LoVo (cell line): ENCODE measurements around the gene SENP8.
A peak's percentile ranks its signal among the peaks of the same experiment; 100 is the strongest.

Experiments used
- DNase-seq: peaks from one replicate; pipeline ENCODE4 v3.0.0-alpha.2; 2016; ENCODE audit warnings: low spot score

SENP8 gene

DNA sequence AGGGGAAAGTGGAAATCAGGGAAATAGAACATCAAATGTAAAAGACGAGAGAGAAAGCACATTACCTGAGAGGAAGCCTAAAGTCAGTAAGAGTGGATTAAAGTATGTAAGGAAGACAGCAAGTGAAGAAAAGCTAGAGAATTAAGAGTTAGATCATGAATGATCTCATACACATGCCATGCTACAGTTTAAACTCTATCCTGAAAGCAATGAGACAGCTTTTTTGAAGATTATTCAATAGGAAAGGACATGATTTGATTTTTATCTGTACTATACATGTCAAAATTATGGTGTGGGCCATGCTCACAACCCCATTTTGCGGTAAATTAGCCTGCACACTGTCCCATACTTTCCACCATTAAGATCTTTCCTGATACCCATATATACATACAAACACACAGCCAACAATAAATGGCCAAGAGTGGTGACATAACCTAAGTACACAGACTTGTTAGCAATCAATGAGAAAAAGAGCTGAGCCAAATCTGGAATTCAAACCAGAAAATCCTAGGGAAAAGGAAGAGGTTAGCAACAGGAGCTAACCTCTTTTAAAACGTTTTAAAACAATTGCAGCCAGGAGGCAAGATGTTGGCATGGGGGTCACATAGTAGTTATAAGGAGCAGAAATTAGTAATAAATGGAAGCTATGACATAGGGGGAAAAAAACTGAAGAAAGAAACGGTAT is 4.7 kb upstream of the SENP8 start:
- no peak for DNase-seq

DNA sequence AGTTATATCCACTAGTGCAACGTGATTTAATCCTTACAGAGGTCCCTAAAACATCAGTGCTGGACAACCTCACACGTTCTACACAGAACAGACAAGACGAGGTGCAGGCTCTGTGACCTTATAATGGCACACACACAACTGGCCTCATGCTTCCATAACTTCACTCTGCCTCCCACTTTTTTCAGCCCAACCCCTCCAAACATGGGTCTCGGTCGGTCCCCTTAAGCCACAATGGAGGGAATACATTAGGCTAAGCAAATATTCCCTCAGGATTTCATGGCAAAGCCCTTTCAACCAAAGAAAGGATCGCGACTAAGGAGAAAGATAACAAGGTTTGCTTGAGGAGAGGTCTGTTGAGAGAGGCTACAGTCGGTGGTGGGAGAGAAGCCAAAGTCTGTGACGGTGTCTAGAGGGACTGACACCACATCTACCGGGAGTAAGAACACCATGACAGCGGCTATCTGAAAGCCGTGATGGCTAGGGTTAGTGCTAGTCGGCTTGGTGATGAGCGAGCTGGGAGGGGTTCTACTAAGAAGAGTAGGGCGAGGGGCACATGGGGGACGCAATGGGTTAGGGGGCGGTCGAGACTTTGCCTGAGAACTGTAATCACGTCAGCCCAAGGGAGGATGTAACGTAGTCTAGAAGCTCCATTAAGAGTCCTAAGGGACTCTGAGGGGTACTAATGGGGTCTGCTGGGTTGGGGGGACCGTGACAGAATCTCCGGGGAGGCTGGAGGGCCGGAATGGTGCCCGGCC is 1.3 kb upstream of the SENP8 start:
- DNase-seq: no peak

DNA sequence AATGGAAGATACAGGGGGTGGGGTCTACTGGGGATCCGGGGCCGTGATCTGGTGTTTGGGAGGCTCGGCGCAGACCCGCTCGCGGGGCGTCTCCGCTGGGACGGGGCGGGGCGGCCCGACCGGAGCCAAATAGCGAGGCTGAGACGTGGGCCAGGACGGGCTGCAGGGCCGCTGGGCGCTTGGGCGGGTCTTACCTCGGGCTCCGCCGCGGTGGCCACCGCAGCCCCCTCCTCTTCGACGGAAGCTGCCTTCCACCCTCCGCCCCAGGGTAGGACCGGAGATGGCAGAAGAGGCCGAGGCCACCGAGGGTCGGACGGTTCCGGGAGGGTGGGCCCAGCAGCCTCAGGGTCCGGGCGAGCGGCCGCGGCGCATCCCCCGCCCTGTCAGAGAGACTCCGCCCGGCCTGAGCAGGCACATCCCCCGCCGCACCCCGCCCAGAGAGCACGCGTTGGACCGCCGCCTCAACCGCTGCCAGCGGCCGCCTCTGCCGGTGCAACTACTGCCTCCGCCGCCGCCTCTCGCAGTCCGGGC is 652 bp upstream of the SENP8 start:
- DNase-seq: peak; percentile 64

GRCh38 chr15:72124218-72124617 is 6.0 kb downstream of the SENP8 start:
- DNase-seq: no peak

DNA sequence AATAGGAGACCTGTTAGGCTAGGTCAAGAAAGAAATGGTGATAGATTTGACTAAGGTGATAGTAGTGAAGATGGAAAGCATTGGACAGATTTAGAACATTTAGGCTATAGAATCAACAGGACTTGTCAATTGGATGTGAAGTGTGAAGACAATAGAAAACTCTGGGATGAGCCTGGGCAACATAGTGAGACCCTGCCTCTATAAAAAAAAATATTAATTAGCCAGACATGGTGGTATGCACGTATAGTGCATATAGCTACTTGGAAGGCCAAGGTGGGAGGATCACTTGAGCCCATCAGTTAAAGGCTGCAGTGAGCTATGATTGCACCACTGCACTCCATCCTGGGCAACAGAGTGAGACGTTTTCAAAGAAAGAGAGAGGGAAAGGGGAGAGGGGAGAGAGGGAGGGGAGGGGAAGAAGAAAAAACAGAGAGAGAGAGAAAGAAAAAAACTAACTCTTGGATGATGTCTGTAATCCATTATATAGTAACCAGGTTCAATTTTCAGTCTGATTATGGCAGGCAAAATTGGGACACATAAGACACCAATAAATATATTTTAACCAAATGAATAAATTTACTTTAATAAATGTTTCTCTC is 9.6 kb downstream of the SENP8 start:
- no peak for DNase-seq

DNA sequence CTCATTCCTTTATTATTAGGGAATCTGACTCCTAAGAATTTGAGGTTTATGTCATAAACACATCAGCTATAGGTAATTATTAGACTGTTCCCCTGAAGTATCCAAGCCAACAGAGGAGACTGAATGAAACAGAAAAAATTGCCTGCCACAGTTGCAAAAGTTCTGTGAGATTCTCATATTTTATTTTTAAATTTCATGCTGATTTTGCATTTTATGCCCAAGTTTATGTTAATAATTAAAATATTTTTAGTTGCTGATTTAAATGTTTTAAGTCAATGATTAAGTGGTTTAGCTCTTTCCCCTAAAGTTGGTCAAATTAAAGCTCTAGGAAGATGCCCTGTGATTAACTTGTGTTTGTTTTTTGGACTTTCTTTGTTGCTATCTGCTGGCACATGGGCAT is 10.2 kb downstream of the SENP8 start:
- DNase-seq: no peak

DNA sequence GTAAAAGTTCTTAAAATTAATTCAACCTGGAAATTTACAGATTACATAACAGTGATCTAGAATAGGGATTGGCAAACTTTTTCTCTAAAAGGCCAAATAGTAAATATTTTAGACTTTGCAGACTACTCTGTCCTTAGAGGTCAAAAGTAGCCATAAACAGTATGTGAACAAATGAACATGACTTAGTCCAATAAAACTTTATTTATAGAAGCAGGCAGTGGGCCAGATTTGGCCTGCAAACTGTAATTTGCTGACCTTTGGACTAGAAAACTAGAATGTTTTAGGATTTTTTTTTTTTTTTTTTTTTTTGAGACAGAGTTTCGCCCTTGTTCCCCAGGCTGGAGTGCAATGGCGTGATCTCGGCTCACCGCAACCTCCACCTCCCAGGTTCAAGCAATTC is 12.1 kb downstream of the SENP8 start:
- peak; percentile 26 for DNase-seq

- DNase-seq: no peak
Observed at GRCh38 chr15:72131922-72132321, 13.7 kb downstream of the SENP8 start.

DNA sequence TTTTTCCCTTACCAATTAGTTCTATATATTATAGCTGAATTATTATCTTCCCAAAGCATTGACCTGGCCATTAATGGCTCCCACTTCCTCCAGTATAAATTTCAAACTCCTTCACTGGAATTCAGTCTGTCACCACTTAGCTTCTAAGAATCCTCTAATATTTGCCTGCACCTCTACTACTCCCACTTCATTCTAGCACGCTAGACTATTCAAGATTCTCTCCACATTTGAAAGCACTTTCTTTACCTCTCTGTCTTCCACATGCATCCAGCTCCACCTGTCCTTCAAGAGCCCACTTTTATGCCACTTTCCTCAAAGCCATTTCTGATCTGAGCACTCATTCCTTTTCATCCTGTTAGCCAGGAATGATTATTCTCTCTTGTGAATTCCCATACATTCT is 15.0 kb downstream of the SENP8 start:
- no peak for DNase-seq

GRCh38 chr15:72135719-72136118 is 17.5 kb downstream of the SENP8 start:
- no peak for DNase-seq

DNA sequence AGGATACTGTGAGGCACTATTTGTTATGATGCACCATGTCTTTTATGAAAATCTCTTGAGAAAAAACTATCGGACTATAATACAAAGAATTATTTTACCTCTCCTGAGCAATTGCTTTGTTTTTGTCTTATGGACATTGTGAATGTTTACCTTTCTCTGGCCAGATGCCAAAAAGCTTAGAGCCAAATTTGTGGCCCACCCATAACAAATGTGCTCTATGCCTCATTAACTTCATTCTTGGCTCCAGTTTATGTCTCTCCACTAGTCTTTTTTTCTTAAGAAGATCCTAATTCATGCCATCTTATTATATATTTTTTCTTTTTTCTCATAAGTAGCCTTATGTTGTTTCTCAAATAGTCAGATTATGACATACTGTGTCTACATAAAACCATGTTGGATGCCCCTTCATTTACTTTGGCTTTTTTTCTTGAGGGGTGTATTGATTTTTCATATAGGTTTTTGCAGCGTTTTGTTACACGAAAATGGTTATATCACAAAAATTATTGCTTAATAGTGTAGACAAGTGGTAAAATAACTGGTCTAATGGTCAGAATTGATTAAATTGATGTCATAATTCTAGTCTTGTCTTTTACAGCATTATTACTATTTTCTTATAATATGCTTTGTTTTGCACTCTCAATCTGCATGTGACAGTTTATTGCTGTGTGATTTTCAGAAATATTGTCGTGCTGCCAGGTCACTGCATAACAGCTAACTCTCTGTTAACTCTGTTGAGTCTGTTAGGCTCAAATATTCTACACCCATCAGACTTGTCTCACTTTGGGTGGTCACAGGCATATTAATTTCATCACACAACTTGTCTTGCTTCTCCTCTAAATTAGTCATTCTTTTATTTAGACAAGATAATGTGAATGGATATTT is 18.2 kb downstream of the SENP8 start:
- no peak for DNase-seq

DNA sequence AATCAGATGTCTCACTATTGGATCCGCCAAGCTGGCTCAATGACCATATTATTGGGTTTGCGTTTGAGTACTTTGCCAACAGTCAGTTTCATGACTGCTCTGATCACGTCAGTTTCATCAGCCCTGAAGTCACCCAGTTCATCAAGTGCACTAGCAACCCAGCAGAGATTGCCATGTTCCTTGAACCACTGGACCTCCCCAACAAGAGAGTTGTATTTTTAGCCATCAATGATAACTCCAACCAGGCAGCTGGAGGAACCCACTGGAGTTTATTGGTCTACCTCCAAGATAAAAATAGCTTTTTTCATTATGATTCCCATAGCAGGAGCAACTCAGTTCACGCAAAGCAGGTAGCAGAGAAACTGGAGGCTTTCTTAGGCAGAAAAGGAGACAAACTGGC is 21.5 kb downstream of the SENP8 start:
- no peak for DNase-seq

GRCh38 chr15:72140088-72140487 is 21.9 kb downstream of the SENP8 start:
- no peak for DNase-seq

DNA sequence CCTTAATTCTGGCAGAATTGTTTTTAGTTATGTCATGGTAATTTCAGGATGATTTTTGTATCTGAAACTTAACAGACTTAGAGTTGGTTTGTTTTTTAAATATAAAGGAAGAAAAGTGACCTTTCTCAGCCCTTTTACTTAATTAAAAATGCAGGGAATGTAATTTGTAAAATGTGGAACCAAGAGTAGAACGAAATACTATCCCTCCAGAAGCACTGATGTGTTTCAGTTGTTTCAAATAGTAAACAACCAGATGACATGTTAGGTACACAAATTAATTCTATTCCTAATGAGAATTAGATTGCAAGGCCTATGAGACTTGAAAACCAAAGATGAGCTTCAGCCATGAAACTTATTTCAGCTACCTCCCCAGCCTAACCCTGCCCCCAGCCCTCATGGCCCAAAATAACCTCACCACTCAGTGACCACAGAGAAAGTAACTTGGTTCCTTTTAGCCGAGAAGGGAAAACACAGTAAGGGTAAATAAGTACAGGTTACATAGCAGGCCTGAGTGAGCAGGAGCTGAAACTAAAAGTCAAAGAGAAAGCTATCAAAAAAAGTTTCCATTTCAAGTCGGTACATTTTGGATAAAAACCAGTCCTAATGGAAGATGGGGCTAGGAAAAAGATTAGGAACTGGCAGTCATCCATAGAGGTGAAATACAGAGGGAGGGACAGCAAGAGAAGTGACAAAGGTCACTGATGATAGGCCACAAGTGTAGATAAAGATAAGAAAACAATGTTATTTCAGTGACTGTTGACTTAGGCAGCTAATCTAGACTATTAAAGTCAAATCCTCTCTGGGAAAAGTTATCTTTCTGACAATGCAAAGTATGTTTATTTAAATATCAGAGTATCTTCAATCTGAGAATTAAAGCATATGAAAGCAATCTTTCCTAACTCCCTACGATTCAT is 23.2 kb downstream of the SENP8 start:
- DNase-seq: peak; percentile 49

- no peak for DNase-seq
Observed at GRCh38 chr15:72146221-72146620, 28.0 kb downstream of the SENP8 start.

GRCh38 chr15:72146934-72147333 is 28.7 kb downstream of the SENP8 start:
- no peak for DNase-seq

- DNase-seq: no peak
Observed at GRCh38 chr15:72147418-72147817, 29.2 kb downstream of the SENP8 start.

DNA sequence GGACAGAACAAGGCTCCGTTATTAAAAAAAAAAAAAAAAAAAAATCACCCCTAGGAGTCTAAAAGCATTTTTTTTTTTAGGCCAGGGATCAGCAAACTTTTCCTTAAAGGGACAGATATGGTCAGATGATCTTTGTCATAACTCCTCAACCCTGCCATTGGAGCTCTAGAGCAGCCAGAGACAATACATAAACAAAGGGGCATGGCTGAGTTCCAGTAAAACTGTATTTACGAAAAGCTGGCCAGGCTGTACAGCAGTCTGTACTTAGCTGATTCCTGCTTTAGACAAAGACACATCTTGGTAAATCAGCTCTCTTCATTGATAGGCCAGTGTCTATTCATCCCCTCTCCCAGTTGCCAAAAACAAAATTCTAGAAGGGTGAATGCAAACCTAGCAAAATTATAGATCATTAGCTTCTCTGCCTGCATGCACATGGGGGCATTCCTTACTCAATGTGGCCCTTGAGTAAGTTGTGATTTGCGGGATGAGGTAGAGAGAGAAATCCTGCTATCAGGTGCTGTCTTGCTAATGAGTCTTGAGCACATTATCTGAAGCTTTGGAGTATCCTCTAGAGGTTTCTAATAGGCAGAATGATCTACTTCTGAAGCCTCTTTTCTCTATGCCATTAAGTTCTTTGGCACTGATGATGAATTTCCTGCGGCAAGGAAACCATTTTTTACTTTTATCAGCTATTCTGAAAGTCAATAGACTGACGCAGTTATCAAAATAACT is 35.2 kb downstream of the SENP8 start:
- DNase-seq: no peak

DNA sequence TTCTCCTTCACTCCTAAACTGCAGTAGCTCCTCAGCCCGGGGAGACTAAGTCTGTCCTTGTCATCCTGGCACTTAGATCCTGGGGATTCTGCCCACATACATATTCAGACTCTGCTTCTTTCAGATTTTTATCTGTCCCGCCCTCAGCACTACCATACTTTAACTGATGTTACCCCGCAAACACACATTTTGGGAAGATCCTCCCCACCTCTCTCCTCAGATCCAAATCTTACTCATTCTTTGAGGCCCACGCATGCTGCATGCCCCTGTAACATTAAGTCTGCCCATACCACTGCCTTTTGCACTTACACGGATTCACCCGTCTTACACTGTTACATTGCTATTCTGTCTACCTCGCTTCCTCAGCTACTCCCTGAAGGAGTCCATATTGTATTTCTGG is 36.1 kb downstream of the SENP8 start:
- DNase-seq: no peak

DNA sequence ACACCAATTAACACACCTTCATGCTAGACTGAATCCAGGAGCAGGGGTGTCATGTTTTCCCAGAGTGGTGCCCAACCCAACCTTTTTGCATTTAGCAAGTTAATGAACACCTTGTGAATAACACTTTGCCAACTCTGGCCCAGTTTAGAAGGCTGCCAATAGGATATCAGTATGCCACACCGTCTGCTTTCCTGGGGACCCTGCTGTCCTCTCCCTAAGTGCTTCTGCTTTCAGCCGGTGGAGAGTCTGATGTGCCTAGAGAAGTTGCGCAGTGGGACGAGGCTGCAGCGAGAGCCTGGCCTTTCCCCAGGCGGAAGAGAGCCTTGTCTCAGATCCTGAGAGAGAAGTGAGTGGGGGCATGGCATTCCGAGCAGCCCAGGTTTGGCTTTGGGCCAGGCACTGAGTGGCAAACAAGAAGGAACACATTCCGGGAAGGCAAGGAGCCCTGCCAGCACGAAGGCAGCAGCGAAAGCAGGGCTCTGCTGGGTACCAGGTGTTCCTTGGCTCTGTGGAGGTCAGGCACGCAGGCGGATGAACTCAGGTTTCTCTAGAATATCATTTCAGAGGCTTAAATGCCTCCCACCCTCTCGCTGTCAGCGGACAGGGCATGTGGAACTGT is 36.9 kb downstream of the SENP8 start:
- DNase-seq: peak; percentile 87
